ENCODE data around the gene ARAP2.

- no peak for TF ChIP-seq CTCF (IDR thresholded peaks at IDR 0.05)
- no peak for TF ChIP-seq POLR2A (IDR thresholded peaks at IDR 0.05)
Measured at GRCh38 chr4:36178484-36178883, 65.8 kb downstream of the ARAP2 start.

All from lower leg skin (tissue), 3 donors.